ENCODE data around the gene HMX3. TPM values are rescaled to one million over a fixed set of nuclear protein-coding genes. Genes with fewer than 3 reads are reported as not detected.

HMX3 gene
- total and polyA plus RNA-seq, 2 donors (not counting 3 experiments of a cell fraction or from before 2014, with no cell fraction given), result not detected

GRCh38 chr10:123154711-123155505 is 19.1 kb downstream of the HMX3 start:
- Histone ChIP-seq H3K4me1 (ENCODE audit: control insufficient read depth, extremely low read depth, insufficient read depth, low read length) (peaks cover 45% of the 10 kb centered on the region), H4K20me1 (replicated peaks; ENCODE audit: control insufficient read depth, extremely low read depth, insufficient read depth, low read length) (peaks cover 7% of the 10 kb centered on the region), H3K79me2 (ENCODE audit: control insufficient read depth, insufficient read depth, low read length) (peaks cover 57% of the 10 kb centered on the region), H3K9me3 (replicated peaks; ENCODE audit: control insufficient read depth, insufficient read depth, low read length) (no peaks in the 10 kb centered on the region), H3K4me3 (replicated peaks in 1 of 3; ENCODE audit: insufficient read depth in 1 of 3, low read depth in 1 of 3, low read length in 3 of 3) (peak overlapping the region; percentile 61 to 92 (median 90)), H3K27me3 (ENCODE audit: control insufficient read depth in 2 of 2, insufficient read depth in 2 of 2, low read length in 2 of 2) (peaks cover 31 to 35% of the 10 kb centered on the region in 2 experiments), H3K4me2 (ENCODE audit: insufficient read depth, low read length) (peak overlapping the region; percentile 97), H2AFZ (ENCODE audit: low read depth, low read length) (peak overlapping the region; percentile 63), H3K9me1 (replicated peaks; ENCODE audit: control insufficient read depth, extremely low read depth, insufficient read depth, low read length) (no peaks in the 10 kb centered on the region), H3K9ac (replicated peaks; ENCODE audit: extremely low read depth, insufficient read depth, low read length) (peak overlapping the region; percentile 95), H3K36me3 (ENCODE audit: control insufficient read depth in 2 of 2, extremely low read depth in 1 of 2, insufficient read depth in 2 of 2, low read length in 2 of 2) (peaks cover 5 to 6% of the 10 kb centered on the region in 2 experiments), H3K27ac (ENCODE audit: insufficient read depth, low read depth, low read length) (peak overlapping the region; percentile 81)
- POLR2A ChIA-PET, result interaction anchor here (0.9 kb wide), 1 partner anchor 147 kb away, joined by 4 read pairs; the partner anchor contains the start of genes ACADSB and IKZF5
- BruUV-seq (replicated peaks), result TSS peak; percentile 30
- FAIRE-seq (no peak), DNase-seq (ENCODE audit: low read depth, low spot score) (peak; percentile 68)
- intact Hi-C loops (cut with micrococcal nuclease) (loop anchor here (1.0 to 10.0 kb wide), 7 partner anchors 22 to 1264 kb away; partner anchors contain the start of genes IKZF5 and PSTK), dilution Hi-C loops (cut with MboI; ENCODE audit: extremely low pct_ligation_motif_present, low sequenced_read_pairs) (no loop called here)
- no peak for TF ChIP-seq CTCF (IDR thresholded peaks at IDR 0.05; ENCODE audit: extremely low read depth in 1 of 2, insufficient read depth in 1 of 2, low read depth in 1 of 2, low read length in 2 of 2)
- TF ChIP-seq MYC (IDR thresholded peaks at IDR 0.05; ENCODE audit: low read depth, low read length), result no peak
- no peak for TF ChIP-seq JUN (IDR thresholded peaks at IDR 0.05; ENCODE audit: borderline replicate concordance, insufficient read depth, insufficient read length, low read depth)
- no peak for TF ChIP-seq EZH2 (IDR thresholded peaks at IDR 0.05; ENCODE audit: borderline replicate concordance, low read depth, low read length, severe bottlenecking)
- no peak for TF ChIP-seq MAX (IDR thresholded peaks at IDR 0.05; ENCODE audit: insufficient read depth, insufficient read length)
- TF ChIP-seq FOS (IDR thresholded peaks at IDR 0.05; ENCODE audit: borderline replicate concordance, insufficient read depth, low read length), result no peak
- no peak for TF ChIP-seq GATA2 (IDR thresholded peaks at IDR 0.05; ENCODE audit: insufficient read depth, insufficient read length, low read depth, low read length)
- TF ChIP-seq POLR2A (IDR thresholded peaks at IDR 0.05; ENCODE audit: low read depth, low read length), result no peak
- TF ChIP-seq POLR2AphosphoS5 (IDR thresholded peaks at IDR 0.05; ENCODE audit: insufficient read depth, low read depth, low read length), result no peak
- CTCF ChIA-PET, result interaction anchor here (1.2 kb wide), 1 partner anchor 20 kb away, joined by 4 read pairs; no protein-coding TSS in a partner anchor
